GM21825 (cell line): Measurements from ENCODE around the gene DCP2.
A peak's percentile ranks its signal among the peaks of the same experiment; 100 is the strongest.
"Not testable (repeated sequence)": the region's sequence is repeated elsewhere in the genome, so short reads cannot be mapped to it uniquely, and the experiment has no call there.

Source experiments
- ATAC-seq: cut with Tn5 transposase; IDR thresholded peaks from one replicate; pipeline ENCODE4 v1.9.1; 2021; ENCODE audit warnings: mild to moderate bottlenecking, moderate library complexity; ENCODE audit not compliant: unreplicated experiment

DCP2 gene

DNA sequence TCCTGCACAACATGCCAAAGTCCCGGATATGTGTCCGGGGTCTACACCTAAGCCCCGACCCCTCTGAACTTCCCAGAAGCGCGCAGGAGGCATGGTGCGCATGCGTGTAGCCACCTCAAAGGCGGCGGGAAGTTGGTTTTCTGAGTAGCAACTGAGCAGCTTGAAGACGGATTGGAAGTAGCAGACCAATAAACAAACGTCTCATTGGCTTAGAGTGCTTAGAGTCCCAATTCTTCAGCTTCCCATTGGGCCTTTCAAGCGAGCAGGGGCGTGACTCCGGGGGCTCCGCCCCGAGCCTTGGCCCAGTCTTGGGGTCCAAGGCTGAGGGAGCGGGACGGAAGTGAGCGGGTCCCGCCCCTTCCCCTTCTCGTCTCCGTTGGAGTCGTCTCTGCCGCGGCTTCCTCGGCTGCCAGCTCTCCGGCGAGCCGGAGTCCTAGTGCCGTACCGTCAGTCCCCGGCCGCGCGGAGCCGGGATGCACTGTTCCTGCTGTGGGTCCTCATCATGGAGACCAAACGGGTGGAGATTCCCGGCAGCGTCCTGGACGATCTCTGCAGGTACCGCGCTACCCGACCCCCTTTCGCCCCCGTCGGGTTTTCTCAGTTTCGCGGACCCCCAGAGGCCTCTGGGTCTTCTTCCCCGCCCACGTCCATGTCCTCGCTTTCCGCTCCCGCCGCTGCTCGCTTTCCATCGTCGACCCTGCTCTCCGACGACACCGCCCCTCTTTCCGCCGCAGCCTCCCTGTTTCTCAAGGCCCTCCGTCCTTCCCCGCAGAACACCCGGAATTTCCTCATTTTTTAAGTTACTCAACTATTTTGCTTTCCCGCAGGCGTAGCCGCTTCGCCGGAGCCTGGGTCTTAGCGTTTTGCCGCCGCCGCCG, at the start of gene DCP2:
TSS of gene DCP2 (plus strand) at position 367 of the 878 bp plus-strand sequence. CDS start at position 503, 136 bp downstream.
- ATAC-seq = peak; percentile 97

GRCh38 chr5:112929336-112930081, 47.1 kb upstream of the DCP2 start:
- ATAC-seq = peak; percentile 77

GRCh38 chr5:112930082-112930344, 46.6 kb upstream of the DCP2 start:
- peak; percentile 54 for ATAC-seq

DNA sequence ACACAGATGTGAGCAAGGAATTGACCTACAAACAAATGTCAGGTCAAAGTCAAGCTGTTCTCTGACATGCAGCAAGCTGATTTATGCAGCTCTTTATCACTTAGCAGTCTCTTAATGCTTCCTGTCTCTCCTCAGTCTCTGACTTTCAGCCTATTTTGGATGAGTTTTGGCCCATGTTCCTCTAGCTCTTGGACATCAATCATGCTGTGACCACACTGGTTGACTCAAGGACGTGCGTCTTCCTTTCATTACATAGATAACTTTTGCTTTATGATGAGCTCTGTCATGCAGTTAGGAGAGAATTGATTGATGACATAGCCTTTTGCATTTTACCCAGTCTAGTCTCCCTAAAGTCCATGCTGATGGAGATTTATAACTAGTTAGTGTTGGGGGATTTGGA, 45.1 kb upstream of the DCP2 start:
- ATAC-seq = no peak

GRCh38 chr5:112933105-112933504, 43.5 kb upstream of the DCP2 start:
- no peak for ATAC-seq

DNA sequence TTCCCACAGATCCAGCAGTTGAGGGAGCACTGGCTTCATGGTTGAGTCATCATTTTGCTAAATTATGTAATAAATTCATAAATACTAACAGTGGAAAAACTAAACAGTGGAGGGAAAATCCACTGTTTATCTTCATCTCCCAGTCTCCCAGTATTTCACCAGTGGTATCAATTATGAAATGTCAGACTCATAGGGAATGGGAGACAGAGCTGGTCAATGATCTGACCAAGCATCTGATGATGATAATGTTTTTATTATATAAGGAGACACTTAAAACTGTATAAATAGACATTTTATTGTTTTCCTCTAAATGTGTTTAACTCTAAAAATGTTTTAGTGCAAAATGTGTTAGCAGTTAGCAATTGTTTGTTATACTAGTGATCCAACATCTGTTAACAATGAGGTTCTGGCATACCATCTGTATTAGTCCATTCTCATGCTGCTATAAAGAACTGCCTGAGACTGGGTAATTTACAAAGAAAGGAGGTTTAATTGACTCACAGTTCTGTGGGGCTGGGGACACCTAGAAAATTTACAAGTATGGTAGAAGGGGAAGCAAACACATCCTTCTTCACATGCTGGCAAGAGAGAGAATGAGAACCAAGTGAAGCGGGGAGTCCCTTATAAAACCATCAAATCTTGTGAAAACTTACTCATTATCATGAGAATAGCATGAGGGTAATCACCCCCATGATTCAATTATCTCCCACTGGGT, 42.8 kb upstream of the DCP2 start:
- ATAC-seq = no peak

DNA sequence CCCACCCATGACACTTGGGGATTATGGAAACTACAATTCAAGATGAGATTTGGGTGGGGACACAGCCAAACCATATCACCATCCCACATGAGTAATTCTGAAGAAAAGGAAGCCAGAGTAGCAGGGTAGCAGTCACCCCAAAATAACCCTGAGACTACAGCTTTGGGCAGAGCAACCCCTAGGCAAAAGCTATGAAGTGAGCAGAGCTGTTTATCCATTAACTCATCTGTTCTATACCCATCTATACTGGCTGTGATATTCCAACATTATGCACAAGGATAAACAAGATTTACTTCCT, 42.3 kb upstream of the DCP2 start:
- no peak for ATAC-seq

- no peak for ATAC-seq
These were observed 40.9 kb upstream of the DCP2 start for GRCh38 chr5:112935675-112936074.

DNA sequence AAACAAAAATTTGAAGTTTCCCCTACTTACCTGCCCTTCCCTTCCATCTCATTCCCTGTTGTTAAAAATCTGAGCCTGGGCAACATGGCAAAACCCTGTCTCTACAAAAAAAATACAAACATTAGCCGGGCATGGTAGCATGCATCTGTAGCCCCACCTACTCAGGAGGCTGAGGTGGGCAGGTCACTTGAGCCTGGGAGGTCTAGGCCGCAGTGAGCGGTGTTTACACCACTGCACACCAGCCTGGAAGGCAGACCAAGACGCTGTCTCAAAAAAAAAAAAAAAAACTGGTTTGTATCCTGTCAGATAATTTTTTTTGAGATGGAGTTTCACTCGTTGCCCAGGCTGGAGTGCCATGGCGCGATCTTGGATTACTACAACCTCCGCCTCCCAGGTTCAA, 38.3 kb upstream of the DCP2 start:
- no peak for ATAC-seq

DNA sequence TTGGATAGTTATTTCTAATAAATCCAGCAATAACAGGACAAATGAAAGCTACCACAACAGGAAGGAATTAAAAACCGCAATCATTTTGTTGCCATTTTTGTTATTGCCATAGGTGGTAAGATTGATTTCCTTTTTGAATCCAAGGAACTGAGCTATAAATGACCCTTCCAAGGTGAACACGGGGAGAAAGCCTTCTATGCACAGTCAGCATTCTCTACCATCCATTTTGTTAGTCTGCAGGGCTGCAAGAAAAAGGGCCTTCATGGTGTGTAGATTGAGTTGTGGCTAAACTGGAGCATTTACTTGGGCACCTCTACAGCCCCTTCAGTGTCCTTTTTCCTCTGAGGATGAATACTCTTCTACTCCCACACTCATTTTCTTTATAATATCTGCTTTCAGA, 35.9 kb upstream of the DCP2 start:
- no peak for ATAC-seq

- no peak for ATAC-seq
These were observed 28.1 kb upstream of the DCP2 start for GRCh38 chr5:112948458-112948857.

DNA sequence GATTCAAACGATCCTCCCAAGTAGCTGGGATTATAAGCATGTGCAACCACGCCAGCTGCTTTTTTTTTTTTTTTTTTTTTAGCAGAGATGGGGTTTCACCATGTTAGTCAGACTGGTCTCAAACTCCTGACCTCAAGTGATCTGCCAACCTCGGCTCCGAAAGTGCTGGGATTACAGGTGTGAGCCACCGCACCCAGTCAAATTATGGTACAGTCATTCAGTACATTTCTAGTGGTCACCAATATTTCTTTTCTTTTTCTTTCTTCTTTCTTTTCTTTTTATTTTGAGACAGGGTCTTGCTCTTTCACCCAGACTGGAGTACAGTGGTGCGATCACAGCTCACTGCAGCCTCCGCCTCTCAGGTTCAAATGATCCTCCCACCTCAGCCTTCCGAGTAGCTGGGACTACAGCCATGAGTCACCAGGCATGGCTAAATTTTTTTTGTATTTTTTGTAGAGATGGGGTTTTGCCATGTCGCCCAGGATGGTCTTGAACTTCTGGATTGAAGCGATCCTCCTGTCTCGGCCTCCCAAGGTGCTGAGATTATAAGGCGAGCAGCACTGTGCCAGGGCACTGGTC, 25.4 kb upstream of the DCP2 start:
- ATAC-seq = peak; percentile 81

GRCh38 chr5:112956606-112957005, 20.0 kb upstream of the DCP2 start:
- ATAC-seq = no peak

- no peak for ATAC-seq
These were observed 19.4 kb upstream of the DCP2 start for GRCh38 chr5:112957036-112957808.

- peak; percentile 88 for ATAC-seq
These were observed 18.2 kb upstream of the DCP2 start for GRCh38 chr5:112958093-112959088.

- not testable (repeated sequence) for ATAC-seq
These were observed 16.7 kb upstream of the DCP2 start for GRCh38 chr5:112959872-112960271.

DNA sequence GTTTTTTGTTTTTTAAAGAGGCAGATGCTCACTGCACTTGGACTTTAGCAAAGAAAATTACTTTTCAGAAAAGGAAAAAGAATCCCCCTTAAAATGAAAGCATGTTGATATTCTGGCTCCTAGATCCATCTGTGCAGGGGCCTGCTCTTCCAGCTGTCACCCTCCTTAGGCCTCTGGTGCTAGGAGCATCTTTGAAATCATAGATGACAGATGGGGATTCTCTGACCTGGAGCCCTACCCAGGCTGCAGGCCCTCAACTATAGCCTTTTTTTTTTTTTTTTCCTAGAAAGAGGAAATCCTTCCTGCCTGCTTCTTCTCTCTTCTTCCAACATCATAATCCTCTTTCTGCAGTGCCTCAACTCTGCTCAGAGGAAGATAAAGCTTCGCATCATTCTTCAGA, 16.3 kb upstream of the DCP2 start:
- no peak for ATAC-seq

GRCh38 chr5:112960863-112961504, 15.6 kb upstream of the DCP2 start:
- no peak for ATAC-seq

GRCh38 chr5:112963374-112963733, 13.2 kb upstream of the DCP2 start:
- ATAC-seq = not testable (repeated sequence)
